Neural progenitor cell (in vitro differentiated cells): ENCODE results near the gene KRT7.

Experiments used
- CTCF ChIP-seq: fragments of 200-600 bp; sonication (generic); IDR thresholded peaks from 2 replicates; pipeline ENCODE4 v1.5.1; 2017; ENCODE audit warnings: antibody characterized with exemption, mild to moderate bottlenecking
- EZH2 ChIP-seq: fragments of 200-600 bp; sonication (generic); IDR thresholded peaks from 2 replicates; pipeline ENCODE4 v1.6.1; 2017; ENCODE audit warnings: antibody characterized with exemption, mild to moderate bottlenecking, moderate library complexity
- EZH2phosphoT487 ChIP-seq: fragments of 200-600 bp; sonication (generic); IDR thresholded peaks from 2 replicates; pipeline ENCODE4 v1.6.1; 2017; ENCODE audit warnings: antibody characterized with exemption

DNA sequence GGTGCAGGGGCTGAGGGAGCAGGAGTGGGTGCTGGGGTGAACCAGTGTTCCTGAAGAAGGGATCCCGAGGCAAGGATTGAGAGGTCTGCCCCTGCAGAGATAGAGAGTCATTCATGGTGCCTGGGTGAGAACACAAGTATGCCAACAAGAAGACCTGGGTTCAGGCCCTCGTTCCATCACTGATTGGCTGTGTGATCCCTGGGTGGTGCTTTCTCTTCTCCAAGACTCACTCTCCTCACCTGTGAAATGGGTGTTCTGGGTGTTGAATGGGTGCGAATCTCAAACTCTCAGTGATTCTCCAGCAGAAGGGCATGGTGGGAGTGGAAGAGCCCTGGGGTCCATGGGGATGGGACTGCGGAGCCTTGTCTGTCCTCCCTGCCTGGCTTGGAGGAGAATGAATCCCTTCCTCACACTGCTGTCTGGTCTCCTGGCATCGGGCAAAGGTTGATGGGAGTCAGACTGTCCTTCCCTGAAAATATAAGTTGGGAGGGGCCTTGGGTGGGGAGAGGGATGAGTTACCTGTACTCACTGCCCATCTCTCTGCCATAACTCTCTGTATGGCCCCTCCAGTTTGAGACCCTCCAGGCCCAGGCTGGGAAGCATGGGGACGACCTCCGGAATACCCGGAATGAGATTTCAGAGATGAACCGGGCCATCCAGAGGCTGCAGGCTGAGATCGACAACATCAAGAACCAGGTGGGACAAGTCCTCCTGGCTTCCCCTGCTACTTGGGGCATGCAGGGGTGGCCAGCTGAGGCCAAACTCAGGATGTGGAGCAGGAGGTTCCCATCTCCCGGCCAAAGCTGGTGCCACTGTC is 9.6 kb downstream of the KRT7 start:
- TF ChIP-seq CTCF (no peak), EZH2phosphoT487 (no peak), EZH2 (no peak)
